Uterus (tissue), 4 donors: ENCODE measurements around the gene KRT28. TPM values are rescaled to one million over a fixed set of nuclear protein-coding genes. Genes with fewer than 3 reads are reported as not detected.
"Not testable (repeated sequence)": the region's sequence is repeated elsewhere in the genome, so short reads cannot be mapped to it uniquely, and the experiment has no call there.

Experiments
- DNase-seq, 2 donors: peaks; one replicate each; pipeline ENCODE4 v3.0.0-alpha.2; 2019 to 2020
- H3K27ac ChIP-seq, 2 donors: fragments of 200-600 bp; sonication (generic); 1 replicate in 1 of 2; 2 replicates in 1 of 2; pipeline ENCODE4 v1.5.1; 2016 to 2018
- H3K27me3 ChIP-seq, 2 donors: fragments of 200-600 bp; sonication (generic); one replicate each; pipeline ENCODE4 v1.5.1; 2018 to 2019; ENCODE audit warnings: control low read depth in 1 of 2
- H3K36me3 ChIP-seq, 2 donors: fragments of 200-600 bp; sonication (generic); one replicate each; pipeline ENCODE4 v1.5.1; 2019; ENCODE audit warnings: control low read depth in 1 of 2
- H3K4me1 ChIP-seq, 2 donors: fragments of 200-600 bp; sonication (generic); one replicate each; pipeline ENCODE4 v1.5.1; 2018 to 2019; ENCODE audit warnings: control low read depth in 1 of 2
- H3K4me3 ChIP-seq, 2 donors: fragments of 200-600 bp; sonication (generic); 1 replicate in 1 of 2; 2 replicates in 1 of 2; pipeline ENCODE4 v1.5.1; 2018 to 2019; ENCODE audit warnings: mild to moderate bottlenecking in 1 of 2
- H3K9me3 ChIP-seq, 2 donors: fragments of 200-600 bp; sonication (generic); one replicate each; pipeline ENCODE4 v1.5.1; 2019; ENCODE audit warnings: control low read depth in 1 of 2
- CTCF ChIP-seq, 4 experiments: fragments of 200-600 bp in 2 of 4; fragments of 450-650 bp in 2 of 4; sonication (generic) in 2 of 4; IDR thresholded peaks; one replicate each; pipeline ENCODE4 v1.5.1; 2016 to 2019; ENCODE audit warnings: antibody characterized with exemption in 4 of 4, mild to moderate bottlenecking in 2 of 4, moderate library complexity in 1 of 4
- POLR2A ChIP-seq, 2 donors: fragments of 450-650 bp; IDR thresholded peaks; one replicate each; pipeline ENCODE4 v1.6.1; 2016; ENCODE audit warnings: antibody characterized with exemption in 2 of 2, mild to moderate bottlenecking in 1 of 2, moderate library complexity in 1 of 2
- intact Hi-C: fragments of 100-400 bp; cut with DNase I; formaldehyde crosslinking; loops from one replicate; pipeline ENCODE4 v1.15.1; 2023; ENCODE audit warnings: low total_unique reads
- total RNA-seq, 4 donors: library from RNA; depleted of rRNA in 3 of 4; stranded (reverse); fragments of >200 nt in 3 of 4; gene quantifications; one replicate each; pipeline versions ENCODE4 v1.1.0 to v1.2.4, GENCODE V29; 2014 to 2023
- donor health status: DM: yes; HTN: yes; CAD: no.

KRT28 gene
- total RNA-seq, 4 donors from 2014 or later = not detected

- Histone ChIP-seq H3K4me1 (peaks cover 0 to 6% of the 10 kb centered on the region in 2 donors), H3K4me3 (no peak overlapping the region), H3K27me3 (peaks cover 0 to 5% of the 10 kb centered on the region in 2 donors), H3K36me3 (no peaks in the 10 kb centered on the region), H3K27ac (no peak overlapping the region), H3K9me3 (no peaks in the 10 kb centered on the region)
- intact Hi-C loops = no loop called here
- TF ChIP-seq CTCF (IDR thresholded peaks at IDR 0.05) = no peak
- TF ChIP-seq POLR2A (IDR thresholded peaks at IDR 0.05) = no peak
- no peak for DNase-seq
Measured at GRCh38 chr17:40815381-40815780, 15.6 kb upstream of the KRT28 start.

- H3K9me3 ChIP-seq, DNase-seq, H3K4me1 ChIP-seq, H3K36me3 ChIP-seq, H3K27me3 ChIP-seq, H3K27ac ChIP-seq, intact Hi-C loops, H3K4me3 ChIP-seq: not testable (repeated sequence)
Measured at GRCh38 chr17:40814657-40815056, 14.9 kb upstream of the KRT28 start.

GRCh38 chr17:40813804-40814203, 14.0 kb upstream of the KRT28 start:
- intact Hi-C loops = no loop called here
- TF ChIP-seq CTCF (IDR thresholded peaks at IDR 0.05) = no peak
- no peak for TF ChIP-seq POLR2A (IDR thresholded peaks at IDR 0.05)
- H3K4me1 ChIP-seq = peaks cover 0 to 6% of the 10 kb centered on the region in 2 donors

GRCh38 chr17:40812639-40813038, 12.9 kb upstream of the KRT28 start:
- H3K27me3 ChIP-seq = peaks cover 0 to 5% of the 10 kb centered on the region in 2 donors
- no peak overlapping the region for H3K27ac ChIP-seq
- H3K9me3 ChIP-seq = no peaks in the 10 kb centered on the region
- no peaks in the 10 kb centered on the region for H3K36me3 ChIP-seq
- intact Hi-C loops = no loop called here
- H3K4me1 ChIP-seq = peaks cover 0 to under 1% of the 10 kb centered on the region in 2 donors
- H3K4me3 ChIP-seq = no peak overlapping the region
- TF ChIP-seq POLR2A (IDR thresholded peaks at IDR 0.05) = no peak
- TF ChIP-seq CTCF (IDR thresholded peaks at IDR 0.05) = no peak
- no peak for DNase-seq

More at GRCh38 chr17:40813804-40814203, 14.0 kb upstream of the KRT28 start:
- Histone ChIP-seq H3K27ac (no peak overlapping the region), H3K36me3 (no peaks in the 10 kb centered on the region), H3K9me3 (no peaks in the 10 kb centered on the region), H3K4me3 (no peak overlapping the region), H3K27me3 (peaks cover 0 to 5% of the 10 kb centered on the region in 2 donors)
- no peak for DNase-seq

GRCh38 chr17:40810494-40810893, 10.7 kb upstream of the KRT28 start:
- no peak overlapping the region for H3K27ac ChIP-seq
- intact Hi-C loops = no loop called here
- no peaks in the 10 kb centered on the region for H3K36me3 ChIP-seq
- no peaks in the 10 kb centered on the region for H3K9me3 ChIP-seq
- peaks cover 0 to 5% of the 10 kb centered on the region in 2 donors for H3K27me3 ChIP-seq
- no peak for DNase-seq
- no peaks in the 10 kb centered on the region for H3K4me1 ChIP-seq
- TF ChIP-seq POLR2A (IDR thresholded peaks at IDR 0.05) = no peak
- H3K4me3 ChIP-seq = no peak overlapping the region

GRCh38 chr17:40809721-40810421, 10.1 kb upstream of the KRT28 start:
- TF ChIP-seq POLR2A (IDR thresholded peaks at IDR 0.05) = no peak
- no peak for TF ChIP-seq CTCF (IDR thresholded peaks at IDR 0.05)
- Histone ChIP-seq H3K36me3 (no peaks in the 10 kb centered on the region), H3K4me3 (no peak overlapping the region), H3K9me3 (no peaks in the 10 kb centered on the region), H3K27ac (no peak overlapping the region), H3K27me3 (peaks cover 0 to 5% of the 10 kb centered on the region in 2 donors), H3K4me1 (no peaks in the 10 kb centered on the region)
- DNase-seq = no peak
- intact Hi-C loops = loop anchor here (10.0 kb wide), 1 partner anchor 855 kb away; no protein-coding TSS in a partner anchor
